Umbilical cord (tissue), 2 donors: Measurements from ENCODE around the gene MSLN. TPM values are rescaled to one million over a fixed set of nuclear protein-coding genes. Genes with fewer than 3 reads are reported as not detected.

Experiments
- DNase-seq: peaks from one replicate; pipeline ENCODE4 v3.0.0-alpha.2; 2015; ENCODE audit warnings: low spot score
- total RNA-seq: library from RNA; depleted of rRNA; stranded (reverse); fragments of >200 nt; gene quantifications from one replicate; pipeline ENCODE4 v1.2.3, GENCODE V29; 2014; ENCODE audit warnings: low replicate concordance; ENCODE audit not compliant: insufficient read depth

The MSLN gene
- total RNA-seq, 1 donor from 2014 or later = 26.2 TPM

DNA sequence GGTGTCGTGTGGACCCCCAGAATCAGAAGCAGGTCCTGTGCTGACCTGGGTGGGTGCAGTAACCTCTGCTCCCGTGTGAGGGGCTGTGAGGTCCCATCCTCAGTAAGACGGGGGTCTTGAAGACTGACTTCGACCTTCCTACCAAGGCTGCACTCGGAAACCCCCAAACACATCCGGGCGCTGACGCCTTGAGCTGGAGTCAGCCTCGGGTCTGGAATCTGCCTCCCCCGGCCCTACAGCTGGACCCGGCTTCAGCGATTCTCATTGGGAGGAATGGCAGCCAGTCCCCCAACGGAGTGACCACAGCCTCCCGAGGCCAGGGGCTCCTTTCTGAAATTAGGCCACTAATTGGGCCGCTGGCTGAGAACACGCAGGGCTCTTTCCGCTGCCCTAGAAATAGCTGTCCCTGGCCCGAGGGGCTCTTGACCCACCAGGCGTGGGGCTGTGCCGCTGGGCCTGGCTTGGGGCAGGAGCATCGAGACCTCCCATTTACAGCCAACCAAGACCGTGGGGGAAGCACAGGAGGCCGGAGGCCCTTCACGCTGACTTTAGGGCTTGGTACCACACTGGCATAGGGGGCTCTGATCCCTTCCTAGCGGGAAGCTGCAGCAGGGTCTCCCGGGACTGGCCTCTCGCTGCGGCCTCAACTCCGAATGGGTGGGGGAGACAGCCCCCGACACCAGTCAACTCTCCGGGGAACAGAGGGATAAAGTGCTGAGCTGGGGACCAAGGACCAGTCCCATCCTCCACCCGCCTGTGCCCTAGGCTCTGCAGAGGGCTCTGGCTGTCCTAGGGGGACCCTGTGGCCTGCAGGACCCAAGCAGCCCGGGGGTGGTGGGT, 42.6 kb downstream of the MSLN start:
- no peak for DNase-seq

DNA sequence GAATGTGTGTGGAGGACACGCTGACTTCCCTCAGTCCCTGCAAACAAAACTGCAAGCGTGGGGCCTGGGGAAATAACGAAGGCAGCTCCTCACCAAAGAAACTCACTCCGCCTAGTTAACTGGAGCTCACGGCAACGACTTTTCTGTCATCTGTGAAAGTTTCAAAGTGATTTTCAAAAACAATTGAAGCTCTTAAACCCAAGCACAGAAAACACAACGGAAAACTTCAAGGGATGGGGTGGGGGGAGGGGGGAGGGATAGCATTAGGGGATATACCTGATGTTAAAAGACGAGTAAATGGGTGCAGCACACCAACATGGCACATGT, 43.2 kb downstream of the MSLN start:
- DNase-seq = no peak

DNA sequence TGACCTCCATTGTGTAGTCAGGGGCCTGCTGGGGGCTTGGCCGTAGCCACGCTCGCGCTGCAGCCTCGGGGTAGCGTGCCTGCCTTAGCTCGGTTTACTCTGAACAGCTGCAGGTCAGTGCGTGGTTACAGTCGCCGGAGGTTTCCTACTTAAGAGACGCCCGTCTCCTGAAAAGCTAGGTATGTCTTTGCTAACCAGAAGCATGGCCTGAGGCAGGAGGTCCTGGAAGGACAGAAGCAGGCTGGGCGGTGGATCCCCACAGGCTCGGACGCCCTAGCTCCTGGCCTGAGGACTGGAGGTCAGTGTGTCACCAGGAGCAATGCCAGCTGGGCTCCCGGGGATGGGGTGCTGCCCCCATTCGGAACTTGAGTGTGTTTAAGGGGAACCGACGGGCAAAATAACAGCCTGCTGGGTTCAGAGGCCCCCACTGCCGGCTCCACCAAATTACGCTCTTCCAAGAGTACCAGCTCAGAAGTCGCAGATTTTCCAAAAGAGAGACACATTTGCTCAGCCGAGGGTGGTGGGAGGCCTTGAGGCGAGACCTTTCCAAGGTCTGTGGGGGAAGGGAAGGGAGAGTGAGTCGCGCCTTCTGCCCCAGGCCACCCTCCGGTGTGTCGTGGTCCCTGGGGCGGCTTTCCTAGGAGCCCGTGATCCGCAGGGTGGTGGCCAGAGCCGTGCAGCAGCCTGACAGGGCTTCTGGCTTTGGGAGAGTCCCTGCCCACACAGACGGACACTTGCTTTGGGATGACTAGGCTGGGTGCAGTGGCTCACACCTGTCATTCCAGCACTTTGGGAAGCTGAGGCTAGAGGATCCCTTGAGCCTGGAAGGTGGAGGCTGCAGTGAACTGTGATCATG, 43.9 kb downstream of the MSLN start:
- no peak for DNase-seq

DNA sequence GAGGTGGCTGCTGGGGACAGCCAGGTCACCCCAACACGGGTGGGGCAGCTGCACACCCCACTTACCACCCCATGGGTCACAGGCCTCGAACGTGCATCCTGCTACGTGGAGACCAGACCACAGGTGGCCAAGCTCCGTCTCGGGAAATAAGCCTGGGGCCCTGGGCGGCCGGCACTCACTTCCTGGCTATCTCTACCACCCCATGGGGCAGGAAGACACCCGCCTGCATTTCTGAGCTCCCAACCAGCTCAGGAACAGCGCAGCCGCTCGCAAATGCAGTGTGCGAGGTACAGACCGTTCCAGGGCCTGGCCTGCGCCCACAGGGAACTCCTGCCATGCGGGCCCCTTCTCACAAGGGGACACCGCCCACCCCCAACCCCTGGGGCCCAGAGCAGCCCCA, 44.9 kb downstream of the MSLN start:
- DNase-seq = no peak

DNA sequence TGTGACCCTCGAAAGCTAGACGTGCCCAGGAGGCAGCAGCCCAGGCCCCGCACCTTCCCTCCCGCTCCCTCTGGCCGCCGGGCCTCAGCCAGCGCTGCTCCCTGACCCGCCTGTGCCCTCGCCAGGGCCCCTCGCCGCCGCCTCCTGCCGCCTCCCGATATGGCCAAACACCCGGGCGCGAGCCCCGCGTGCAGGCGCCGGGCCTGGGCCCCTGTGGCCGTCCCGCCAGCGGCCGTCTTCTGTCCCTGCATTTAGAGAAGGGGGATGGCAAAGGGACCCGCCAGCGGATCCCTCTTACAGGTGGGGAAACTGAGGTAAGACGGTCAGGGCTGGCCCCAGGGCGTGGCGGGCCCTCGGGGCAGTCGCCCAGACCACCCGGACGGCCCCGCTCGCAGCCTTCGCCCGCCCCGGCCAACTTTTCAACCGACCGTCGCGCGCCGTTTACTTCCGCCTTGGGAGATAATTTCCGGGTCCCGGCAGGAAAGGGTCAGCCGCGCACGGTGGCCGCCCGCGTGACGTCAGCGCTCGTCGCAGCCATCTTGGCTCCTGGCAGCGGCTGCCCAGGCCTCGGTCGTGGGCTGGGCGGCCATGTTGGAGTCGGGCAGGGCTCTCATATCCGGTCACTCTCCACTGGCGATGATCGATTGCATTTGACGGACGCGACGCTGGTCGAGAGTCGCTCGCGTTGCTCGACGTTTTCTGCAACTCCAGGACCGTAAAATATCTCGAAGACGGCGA, 47.0 kb downstream of the MSLN start:
- peak; percentile 94 for DNase-seq

DNA sequence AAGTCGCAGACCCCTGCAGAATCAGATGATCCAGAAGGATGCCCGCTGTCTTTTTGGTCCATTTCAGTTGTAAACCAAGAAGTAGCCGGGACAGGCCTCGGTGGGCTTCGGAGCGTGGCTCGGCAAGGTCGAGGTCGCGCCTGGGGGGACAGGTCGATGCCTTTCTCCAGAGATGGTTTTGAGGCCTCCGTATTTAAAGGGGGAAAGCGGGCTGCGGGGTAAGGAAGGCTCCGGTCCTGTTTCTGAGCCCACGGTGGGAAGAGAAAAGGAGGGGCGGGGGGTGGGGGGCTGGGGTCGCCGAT, 47.5 kb downstream of the MSLN start:
- DNase-seq = no peak

DNA sequence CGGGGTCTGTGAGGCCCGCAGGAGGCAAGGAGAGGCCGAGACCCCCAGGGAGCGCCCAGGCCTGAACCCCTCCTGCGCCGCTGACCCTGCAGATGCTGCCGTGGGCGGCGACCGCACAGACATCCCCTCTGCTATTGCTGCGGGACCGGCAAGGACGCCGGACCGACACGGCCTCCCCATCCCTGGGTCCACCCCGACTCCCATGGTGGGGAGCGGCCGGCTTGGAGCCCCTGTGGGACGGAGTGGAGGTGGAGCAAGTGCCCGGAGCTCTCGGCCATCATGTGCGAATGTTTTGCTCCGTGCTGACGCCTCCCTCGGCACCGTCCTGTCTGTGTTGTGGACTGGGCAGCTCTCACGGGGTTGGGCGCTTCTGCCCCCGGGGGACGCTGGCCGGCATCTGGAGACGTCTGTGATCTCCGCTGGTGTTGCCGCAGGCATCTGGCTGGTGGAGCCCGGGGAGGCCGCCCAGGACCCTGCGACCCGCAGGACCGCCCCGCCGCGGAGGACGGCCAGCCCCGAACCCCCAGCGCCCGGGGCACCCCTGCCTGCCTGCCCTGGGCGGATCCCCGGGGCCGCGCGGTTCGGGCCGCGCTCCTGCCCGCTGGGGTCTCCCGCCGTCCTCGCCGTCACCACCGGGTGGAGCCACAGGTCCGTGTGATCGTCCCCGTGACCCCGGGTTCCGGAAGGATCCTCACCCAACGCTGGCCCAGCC, 52.8 kb downstream of the MSLN start:
- DNase-seq = peak; percentile 49

DNA sequence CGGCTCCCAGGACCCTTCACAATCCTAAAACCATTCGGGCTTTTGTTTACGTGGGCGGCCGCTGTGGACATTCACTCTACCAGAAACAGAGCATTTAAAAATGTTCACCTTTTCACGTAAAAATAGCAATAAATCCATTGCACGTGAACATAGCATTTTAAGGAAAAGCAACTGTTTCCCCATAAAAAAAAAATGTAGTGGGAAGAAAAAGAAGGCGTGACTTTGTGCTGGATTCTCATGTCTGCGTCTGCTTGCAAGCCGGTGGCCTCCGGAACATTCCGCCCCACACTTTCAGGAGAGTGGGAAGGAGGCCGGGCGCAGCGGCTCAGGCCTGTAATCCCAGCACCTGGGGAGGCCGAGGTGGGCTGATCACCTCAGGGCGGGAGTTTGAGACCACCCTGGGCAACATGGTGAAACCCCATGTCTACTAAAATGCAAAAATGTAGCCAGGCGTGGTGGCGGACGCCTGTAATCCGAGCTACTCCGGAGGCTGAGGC, 53.4 kb downstream of the MSLN start:
- no peak for DNase-seq

DNA sequence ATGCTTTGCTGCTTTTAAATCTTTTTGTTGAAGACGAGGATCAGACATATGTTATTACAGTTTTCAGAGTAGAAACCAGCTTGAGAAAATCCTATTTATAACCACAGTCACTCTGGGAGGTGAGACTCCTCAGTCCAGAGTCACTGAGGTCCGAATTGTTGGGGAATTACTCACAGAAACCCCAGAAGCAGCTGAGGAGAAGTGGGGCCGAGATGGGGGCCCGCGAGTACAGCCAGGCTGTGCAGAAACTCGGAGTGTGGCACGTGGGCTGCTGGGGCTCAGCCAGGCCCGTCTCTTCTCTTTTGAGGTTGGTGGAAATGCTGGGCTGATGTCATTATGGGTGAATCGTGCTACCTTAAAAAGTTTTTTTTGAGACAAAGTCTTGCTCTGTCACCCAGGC, 54.4 kb downstream of the MSLN start:
- DNase-seq = no peak

DNA sequence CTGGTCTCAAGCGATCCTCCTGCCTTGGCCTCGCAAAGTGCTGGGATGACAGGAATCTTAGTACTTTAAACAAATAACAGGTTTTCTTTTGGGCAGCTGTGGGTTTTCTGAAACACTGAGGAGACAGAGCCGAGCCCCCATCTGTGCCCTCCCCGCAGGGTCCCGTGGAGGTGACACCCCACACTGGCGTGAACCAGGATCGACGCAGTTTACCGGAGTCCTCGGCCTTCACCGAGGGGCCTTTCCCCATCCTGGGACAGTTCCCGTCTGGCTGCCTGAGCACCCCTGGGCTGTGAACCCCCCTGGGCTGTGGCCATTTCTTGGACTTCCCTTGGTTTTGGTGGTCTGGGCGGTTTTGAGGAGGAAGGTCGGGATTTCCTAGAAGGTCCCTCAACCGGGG, 55.3 kb downstream of the MSLN start:
- DNase-seq = no peak

DNA sequence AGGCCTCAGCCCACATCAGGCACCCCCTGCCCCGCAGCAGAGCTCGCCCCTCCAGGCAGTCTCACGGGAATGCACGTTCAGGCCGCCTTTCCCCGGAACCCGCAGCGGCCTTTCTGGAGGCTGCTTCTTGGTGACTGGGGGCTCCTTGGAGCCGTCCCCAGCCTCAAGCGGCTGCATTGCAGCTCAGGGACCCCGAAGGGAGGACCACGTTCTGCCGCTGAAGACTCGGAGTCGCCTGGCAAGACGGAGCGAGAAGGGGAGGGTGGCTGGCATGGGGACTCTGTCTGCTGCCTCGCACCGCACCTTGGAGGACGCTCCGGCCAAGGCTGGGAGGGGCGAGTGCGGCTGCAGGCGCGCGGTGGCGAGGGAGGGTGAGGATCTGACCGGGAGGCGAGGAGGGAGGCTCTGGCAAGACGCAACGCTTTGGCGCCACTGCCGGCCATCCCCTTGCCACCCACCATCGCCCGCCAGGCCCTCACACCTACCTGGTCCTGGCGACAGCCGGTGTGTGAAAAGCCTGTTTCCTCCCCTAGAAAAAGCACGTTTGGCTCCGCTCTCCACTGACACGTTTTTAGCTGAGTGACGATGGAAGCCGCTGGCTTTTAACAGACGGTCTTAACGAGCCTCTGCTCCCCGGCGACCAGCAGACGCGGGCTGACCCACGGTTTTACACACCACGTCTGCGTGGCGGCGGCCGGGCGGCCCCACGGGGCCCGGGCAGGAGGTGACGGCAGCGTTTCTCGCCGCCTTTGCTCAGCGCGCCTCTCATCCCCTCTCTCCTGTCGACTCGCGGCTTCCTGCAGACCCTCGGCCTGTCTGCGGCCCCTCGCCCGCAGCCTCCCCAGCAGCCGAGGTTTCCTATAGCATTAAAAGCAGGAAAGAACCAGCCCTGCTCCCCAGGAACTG, 56.7 kb downstream of the MSLN start:
- no peak for DNase-seq

DNA sequence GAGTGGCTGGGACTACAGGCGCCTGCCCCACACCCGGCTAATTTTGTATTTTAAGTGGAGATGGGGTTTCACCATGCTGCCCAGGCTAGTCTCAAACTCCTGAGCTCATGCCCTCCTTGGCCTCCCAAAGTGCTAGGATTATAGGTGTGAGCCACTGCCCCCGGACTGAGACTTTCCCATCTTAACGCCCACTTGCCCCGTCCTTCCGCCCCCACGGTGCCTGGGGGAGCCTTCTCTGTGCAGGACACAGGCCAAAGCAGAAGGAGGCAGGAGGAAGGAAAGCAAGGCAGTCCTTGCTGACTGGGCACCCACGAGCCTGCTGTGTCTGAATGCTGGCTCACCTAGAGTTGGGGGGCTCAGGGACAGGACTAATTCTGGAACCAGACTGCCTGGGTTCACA, 57.6 kb downstream of the MSLN start:
- no peak for DNase-seq

Other genes with a start within 250 kb of the MSLN start
- gene CAPN15, start 233.0 kb upstream of the MSLN start, total RNA-seq = 26.5 TPM
- gene PRR35, start 200.3 kb upstream of the MSLN start, total RNA-seq = not detected
- gene NHLRC4, start 193.7 kb upstream of the MSLN start, total RNA-seq = 0.48 TPM
- gene PIGQ, start 190.8 kb upstream of the MSLN start, total RNA-seq = 18.5 TPM
- 12.3 TPM for gene RAB40C, start 170.7 kb upstream of the MSLN start, total RNA-seq
- 1.4 TPM for gene WFIKKN1, start 129.7 kb upstream of the MSLN start, total RNA-seq
- gene METTL26, start 124.4 kb upstream of the MSLN start, total RNA-seq = 48.6 TPM
- 24.6 TPM for gene MCRIP2, start 118.9 kb upstream of the MSLN start, total RNA-seq
- gene WDR90, start 111.4 kb upstream of the MSLN start, total RNA-seq = 30.8 TPM
- 33.2 TPM for gene RHOT2, start 92.6 kb upstream of the MSLN start, total RNA-seq
- gene RHBDL1, start 85.1 kb upstream of the MSLN start, total RNA-seq = 1.9 TPM
- 99.7 TPM for gene STUB1, start 80.3 kb upstream of the MSLN start, total RNA-seq
- gene JMJD8, start 76.4 kb upstream of the MSLN start, total RNA-seq = 20.5 TPM
- 2.6 TPM for gene WDR24, start 70.3 kb upstream of the MSLN start, total RNA-seq
- gene FBXL16, start 54.9 kb upstream of the MSLN start, total RNA-seq = not detected
- gene METRN, start 45.6 kb upstream of the MSLN start, total RNA-seq = 85.7 TPM
- 35.6 TPM for gene ANTKMT, start 39.6 kb upstream of the MSLN start, total RNA-seq
- gene CCDC78, start 34.3 kb upstream of the MSLN start, total RNA-seq = 0.24 TPM
- gene HAGHL, start 33.6 kb upstream of the MSLN start, total RNA-seq = 7.5 TPM
- gene CIAO3, start 19.7 kb upstream of the MSLN start, total RNA-seq = 32.5 TPM
- gene RPUSD1, start 27.6 kb downstream of the MSLN start, total RNA-seq = 5.5 TPM
- 7.7 TPM for gene CHTF18, start 27.9 kb downstream of the MSLN start, total RNA-seq
- not detected for gene GNG13, start 40.0 kb downstream of the MSLN start, total RNA-seq
- 24.6 TPM for gene LMF1, start 210.2 kb downstream of the MSLN start, total RNA-seq
- gene SOX8, start 221.0 kb downstream of the MSLN start, total RNA-seq = 5.8 TPM